NCI-H2107 treated with DMSO at 0.1 percent for 48 hours (cell line): ENCODE data around the gene GPX3.

Source experiments
- DNase-seq: peaks from one replicate; lab custom pipeline; 2025; ENCODE audit not compliant: unreplicated experiment; lab: John Stamatoyannopoulos, UW

Gene GPX3

GRCh38 chr5:151033217-151033934, 13.0 kb downstream of the GPX3 start:
- DNase-seq, result no peak

DNA sequence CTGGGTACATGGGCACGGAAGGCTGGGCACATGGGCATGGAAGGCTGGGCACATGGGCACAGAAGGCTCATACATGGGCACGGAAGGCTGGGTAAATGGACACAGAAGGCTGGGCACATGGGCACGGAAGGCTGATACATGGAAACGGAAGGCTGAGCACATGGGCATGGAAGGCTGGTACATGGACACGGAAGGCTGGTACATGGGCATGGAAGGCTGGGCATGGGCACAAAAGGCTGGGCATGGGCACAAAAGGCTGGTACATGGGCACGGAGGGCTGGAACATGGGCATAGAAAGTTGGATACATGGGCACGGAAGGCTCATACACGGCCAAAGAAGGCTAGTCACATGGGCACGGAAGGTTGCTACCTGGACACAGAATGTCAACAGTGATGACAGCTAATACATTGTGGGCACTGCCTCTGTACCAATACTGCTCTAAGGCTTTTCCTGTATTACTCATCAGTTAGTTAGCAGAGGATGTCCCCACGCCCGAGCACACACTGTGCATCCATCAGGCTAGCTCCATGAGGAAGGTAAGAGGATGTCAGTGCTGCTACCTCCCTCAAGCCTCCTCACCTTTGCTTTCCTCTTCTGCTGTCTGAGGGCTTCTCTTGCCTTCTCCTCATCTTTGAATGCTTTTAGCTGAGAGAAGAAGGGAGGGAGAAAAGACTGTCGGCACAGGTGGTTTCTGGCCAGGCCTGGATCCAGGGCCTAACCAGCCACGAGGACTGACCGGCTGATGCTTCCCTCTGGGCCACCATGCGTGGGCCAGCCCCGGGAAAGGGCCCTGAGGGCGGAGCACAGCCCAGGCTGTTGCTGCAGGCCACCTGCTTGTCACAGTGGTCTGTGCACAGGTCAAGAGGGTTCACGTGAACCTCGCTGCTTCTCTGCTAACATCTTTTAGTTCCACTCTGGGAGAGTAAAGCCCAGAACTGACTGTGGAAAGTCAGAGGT, 14.3 kb downstream of the GPX3 start:
- no peak for DNase-seq

DNA sequence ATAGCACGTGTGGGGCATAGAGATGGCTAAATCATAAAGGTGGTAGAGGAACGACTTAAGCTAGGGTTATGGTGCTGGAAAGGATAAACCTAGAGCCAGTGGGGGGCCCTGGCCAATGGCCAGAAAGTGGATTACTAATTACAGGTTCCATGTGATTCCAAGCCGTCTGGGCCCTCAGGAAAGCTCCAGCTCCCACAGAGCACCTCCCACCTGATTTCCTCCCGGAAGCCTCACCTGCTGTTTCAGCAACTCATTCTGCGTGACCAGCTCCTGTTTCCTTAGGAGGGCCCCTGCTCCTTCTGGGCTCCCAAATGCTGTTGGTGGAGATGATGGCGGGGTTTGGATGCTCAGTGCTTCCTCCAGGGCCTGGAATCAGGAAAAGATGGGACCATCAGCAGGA, 16.2 kb downstream of the GPX3 start:
- no peak for DNase-seq

DNA sequence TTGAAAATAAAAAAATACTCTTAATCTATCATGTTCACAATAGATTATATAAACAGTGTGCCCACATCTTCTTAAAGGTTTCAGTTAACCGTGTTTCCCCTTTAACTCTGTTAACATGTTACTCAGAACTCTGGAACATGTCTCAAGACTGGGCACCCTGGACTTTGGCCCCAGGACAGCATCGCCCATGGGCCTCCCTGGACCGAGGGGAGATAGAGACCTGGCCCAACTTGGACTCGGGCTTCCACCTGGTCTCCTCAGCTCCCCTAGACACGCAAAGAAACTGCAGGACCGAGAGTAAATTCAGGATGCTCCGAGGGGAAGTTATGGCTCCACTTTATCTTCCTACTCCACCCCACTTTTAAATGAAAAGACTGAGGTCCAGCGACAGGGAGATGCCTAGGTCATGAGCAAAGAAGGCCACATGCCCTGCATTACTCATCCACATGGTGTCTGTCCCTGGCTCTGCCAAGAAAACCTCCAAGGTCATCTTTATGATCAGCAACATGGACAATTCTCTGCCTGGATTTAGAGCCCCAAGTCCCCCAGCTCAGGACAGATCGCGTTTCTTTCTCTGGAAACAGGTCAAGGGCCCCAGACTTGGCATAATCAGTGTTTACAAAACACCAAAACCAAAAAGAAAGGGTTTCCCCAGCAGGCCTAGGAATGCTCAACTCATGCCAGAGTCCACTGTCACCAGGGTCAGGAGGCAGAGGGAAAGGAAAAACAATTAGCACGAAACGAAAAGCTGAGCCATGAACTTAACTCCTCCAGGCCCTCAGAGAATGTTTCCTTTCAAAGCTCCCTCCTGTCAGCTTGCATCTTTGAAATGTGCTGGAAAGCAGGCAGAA, 17.4 kb downstream of the GPX3 start:
- DNase-seq, result no peak

DNA sequence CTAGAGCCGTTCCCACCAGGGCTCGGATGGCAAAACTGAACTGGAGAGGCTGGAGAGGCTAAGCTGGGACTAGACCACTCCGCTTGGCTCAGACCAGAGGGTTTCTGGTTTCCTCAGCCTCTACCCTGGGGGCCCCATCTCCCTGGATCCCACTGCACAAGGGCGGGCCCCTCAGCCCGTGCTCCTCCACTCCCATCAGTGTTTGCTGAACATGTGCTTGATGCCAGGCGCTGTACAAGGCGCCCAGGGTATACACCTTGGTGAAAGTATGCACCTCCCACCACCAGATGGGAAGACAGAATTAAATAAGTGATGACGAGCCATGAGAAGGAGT, 18.0 kb downstream of the GPX3 start:
- no peak for DNase-seq

DNA sequence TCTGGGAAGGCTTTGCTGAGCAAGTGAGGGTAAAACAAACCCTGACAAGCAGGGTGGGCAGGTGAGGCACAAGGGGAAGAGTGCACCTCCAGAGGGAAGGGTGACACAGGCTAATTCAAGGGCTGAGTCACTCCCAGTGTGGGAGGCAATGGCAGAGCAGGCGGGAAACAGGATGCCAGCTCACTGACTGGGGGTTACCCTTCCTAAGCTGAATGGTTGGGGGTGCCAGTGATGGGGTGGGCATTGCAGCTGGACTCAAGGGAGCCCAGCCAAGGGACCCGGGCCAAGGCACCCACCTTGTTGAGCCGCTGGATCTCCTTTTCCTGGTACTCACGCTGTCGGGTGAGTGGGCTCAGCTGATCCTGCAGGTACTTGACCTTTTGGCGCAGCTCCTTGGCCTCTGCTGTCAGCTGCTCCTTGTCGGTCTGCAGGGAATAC, 18.4 kb downstream of the GPX3 start:
- DNase-seq, result no peak

GRCh38 chr5:151039665-151040064, 19.3 kb downstream of the GPX3 start:
- no peak for DNase-seq

GRCh38 chr5:151040211-151040747, 19.9 kb downstream of the GPX3 start:
- no peak for DNase-seq

DNA sequence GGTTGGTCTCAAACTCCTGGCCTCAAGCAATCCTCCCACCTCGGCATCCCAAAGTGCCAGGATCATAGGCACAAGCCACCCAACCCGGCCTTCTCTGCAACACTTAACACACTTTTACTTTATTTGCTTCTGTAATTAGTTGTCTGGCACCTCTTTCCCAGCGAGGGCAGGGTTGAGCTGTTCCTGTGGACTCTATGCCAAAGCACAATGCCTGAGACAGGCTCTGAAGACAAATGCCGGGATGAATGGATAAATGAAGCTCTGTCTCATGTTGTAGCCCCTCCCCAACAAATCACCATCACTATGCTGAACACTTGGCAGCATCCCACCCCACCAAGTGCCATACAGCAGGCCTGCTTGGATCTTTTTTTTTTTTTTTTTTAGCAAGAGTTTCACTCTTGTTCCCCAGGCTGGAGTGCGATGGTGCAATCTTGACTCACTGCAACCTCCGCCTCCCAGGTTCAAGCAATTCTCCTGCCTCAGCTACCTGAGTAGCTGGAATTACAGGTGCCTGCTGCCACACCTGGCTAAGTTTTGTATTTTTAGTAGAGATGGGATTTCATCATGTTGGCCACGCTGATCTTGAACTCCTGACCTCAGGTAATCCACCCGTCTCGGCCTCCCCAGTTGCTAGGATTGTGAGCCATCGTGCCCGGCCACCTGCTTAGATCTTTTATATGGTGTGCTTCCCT, 21.3 kb downstream of the GPX3 start:
- DNase-seq, result no peak

GRCh38 chr5:151042453-151043093, 22.2 kb downstream of the GPX3 start:
- DNase-seq, result no peak

GRCh38 chr5:151047814-151048425, 27.5 kb downstream of the GPX3 start:
- no peak for DNase-seq

GRCh38 chr5:151048526-151048925, 28.1 kb downstream of the GPX3 start:
- DNase-seq, result no peak

GRCh38 chr5:151051066-151051930, 30.9 kb downstream of the GPX3 start:
- no peak for DNase-seq

- no peak for DNase-seq
Measured at GRCh38 chr5:151051931-151052608, 31.7 kb downstream of the GPX3 start.

- DNase-seq, result no peak
Measured at GRCh38 chr5:151052836-151053235, 32.4 kb downstream of the GPX3 start.

DNA sequence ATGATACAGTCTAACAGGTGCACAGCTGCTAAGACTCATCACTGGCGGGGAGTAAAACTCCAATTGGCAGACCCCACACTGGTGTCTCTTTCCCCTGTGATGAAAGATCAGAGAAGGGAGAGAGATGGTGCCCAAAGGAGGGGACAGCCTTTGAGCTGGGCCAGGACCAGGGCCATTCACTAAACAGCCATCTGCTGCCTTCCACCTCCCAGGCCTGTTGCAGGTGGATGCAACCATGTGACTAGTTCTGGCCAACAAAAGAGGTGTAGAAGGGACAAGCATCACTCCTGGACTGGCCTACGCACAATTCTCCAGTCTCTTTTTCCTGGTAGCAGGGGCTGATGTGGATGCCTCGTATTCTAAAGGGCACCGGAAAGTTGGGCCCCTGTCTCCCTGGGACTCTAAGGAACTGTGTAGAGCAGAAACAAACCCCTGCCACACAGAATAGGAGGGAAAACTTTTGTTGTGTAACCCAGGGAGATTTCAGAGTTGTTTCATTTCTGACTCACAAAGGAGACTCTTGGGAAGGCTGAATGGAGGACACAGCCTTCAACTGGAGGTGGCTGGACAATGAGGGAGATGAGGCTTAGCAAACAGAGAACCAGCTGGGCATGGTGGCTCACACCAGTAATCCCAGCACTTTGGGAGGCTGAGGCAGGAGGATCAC, 33.5 kb downstream of the GPX3 start:
- no peak for DNase-seq

DNA sequence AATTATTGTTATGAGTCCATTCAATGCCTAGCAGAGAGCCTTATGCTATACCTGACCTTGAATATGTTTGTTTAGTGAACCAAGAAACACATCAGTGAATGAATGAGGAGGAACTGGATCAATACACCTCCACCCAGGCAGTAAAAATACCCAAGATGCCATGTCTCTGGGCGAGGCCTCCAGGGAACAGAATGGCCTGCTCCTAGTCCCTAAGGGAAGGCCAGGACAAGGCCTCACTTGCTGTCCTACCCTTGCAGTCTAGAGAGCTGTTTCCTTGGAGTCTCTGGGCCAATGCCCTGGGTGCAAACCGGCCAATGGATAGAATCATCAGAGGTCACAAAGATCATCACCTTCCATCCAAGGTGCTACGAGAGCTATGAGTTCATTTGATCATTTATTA, 34.3 kb downstream of the GPX3 start:
- DNase-seq, result no peak

DNA sequence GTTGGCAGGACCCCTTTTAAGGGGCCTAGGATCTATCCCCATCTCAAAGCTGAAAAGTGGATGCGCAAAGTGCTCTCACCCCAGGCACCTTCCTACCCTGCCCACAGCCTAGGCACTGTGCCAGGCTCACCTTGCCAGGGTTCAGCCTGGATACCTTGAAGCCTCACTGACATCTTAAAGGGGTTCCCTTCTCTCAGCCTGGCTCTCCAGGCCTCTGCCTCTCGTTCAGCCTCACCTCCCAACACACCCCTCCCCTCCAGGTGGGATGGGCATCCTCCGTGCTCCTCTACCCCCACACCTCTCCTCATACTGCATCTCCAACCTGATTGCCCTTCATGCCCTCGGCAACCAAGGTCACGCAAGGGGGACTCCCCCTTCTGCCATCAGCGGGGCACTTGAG, 34.9 kb downstream of the GPX3 start:
- no peak for DNase-seq
